RWPE1 (cell line): ENCODE results near the gene KCNK15.
"Not testable (repeated sequence)": the region's sequence is repeated elsewhere in the genome, so short reads cannot be mapped to it uniquely, and the experiment has no call there.

Experiments used
- CTCF ChIA-PET: fragments of 350-600 bp; sonication (Branson Sonifier 250); formaldehyde crosslinking; extraction: SDS; loops from one replicate; lab custom pipeline; 2021; lab: Yijun Ruan, JAX
- POLR2A ChIA-PET: fragments of 400-600 bp; formaldehyde crosslinking; extraction: SDS; loops from one replicate; lab custom pipeline; 2020; ENCODE audit warnings: antibody characterized with exemption; ENCODE audit not compliant: low non-redundant PET; lab: Yijun Ruan, JAX
- DNase-seq: peaks from one replicate; pipeline ENCODE4 v3.0.0; 2012; ENCODE audit warnings: low spot score
- H3K27ac ChIP-seq: fragments of 450-650 bp; 2 replicates; pipeline ENCODE4 v1.5.1; 2017
- CTCF ChIP-seq: fragments of 450-650 bp; conservative IDR thresholded peaks from 2 replicates; pipeline ENCODE4 v1.5.1; 2017; ENCODE audit warnings: low read depth, mild to moderate bottlenecking

The KCNK15 gene

GRCh38 chr20:44745598-44746366 is at the start of gene KCNK15:
Gene KCNK15, plus strand, starts transcription at chr20:44745865. Its CDS starts 46 bp downstream, at chr20:44745911.
- ChIA-PET POLR2A (no interaction called here), CTCF (interaction anchor here (0.6 to 5.3 kb wide), 3 partner anchors 54 to 184 kb away, joined by 3 to 39 read pairs (median 3); no protein-coding TSS in a partner anchor)
- H3K27ac ChIP-seq: peak within 1 kb of the TSS; percentile 27; the same call in 1 of the 2 replicates
- DNase-seq: no peak
- TF ChIP-seq CTCF: no peak

- no peak overlapping the region for H3K27ac ChIP-seq
- POLR2A ChIA-PET: no interaction called here
- no peak for DNase-seq
- no peak for TF ChIP-seq CTCF
- CTCF ChIA-PET: interaction anchor here (1.0 to 2.1 kb wide), 4 partner anchors 10 to 54 kb away, joined by 3 to 6 read pairs (median 4); no protein-coding TSS in a partner anchor
Observed at GRCh38 chr20:44696315-44696714, 49.4 kb upstream of the KCNK15 start.

- not testable (repeated sequence) for H3K27ac ChIP-seq, DNase-seq
- CTCF ChIA-PET: interaction anchor here (1.0 to 2.1 kb wide), 3 partner anchors 9 to 31 kb away, joined by 3 to 6 read pairs (median 3); no protein-coding TSS in a partner anchor
- POLR2A ChIA-PET: interaction anchor here (0.6 kb wide), 1 partner anchor 41 kb away, joined by 11 read pairs; no protein-coding TSS in a partner anchor
Observed at GRCh38 chr20:44697041-44697440, 48.6 kb upstream of the KCNK15 start.

- H3K27ac ChIP-seq: no peak overlapping the region
- CTCF ChIA-PET: no interaction called here
- no peak for TF ChIP-seq CTCF
- DNase-seq: no peak
- POLR2A ChIA-PET: no interaction called here
Observed at GRCh38 chr20:44698351-44698750, 47.3 kb upstream of the KCNK15 start.

- no peak for DNase-seq
- TF ChIP-seq CTCF: no peak
- CTCF ChIA-PET: interaction anchor here (1.5 kb wide), 1 partner anchor 15 kb away, joined by 3 read pairs; no protein-coding TSS in a partner anchor
- POLR2A ChIA-PET: no interaction called here
- H3K27ac ChIP-seq: no peak overlapping the region
Observed at GRCh38 chr20:44700306-44700705, 45.4 kb upstream of the KCNK15 start.

GRCh38 chr20:44701118-44701857 is 44.4 kb upstream of the KCNK15 start:
- ChIA-PET POLR2A (no interaction called here), CTCF (interaction anchor here (1.1 to 1.5 kb wide), 2 partner anchors 16 to 32 kb away, joined by 3 read pairs; no protein-coding TSS in a partner anchor)
- no peak overlapping the region for H3K27ac ChIP-seq
- DNase-seq: no peak
- TF ChIP-seq CTCF: no peak
